GM21367 (cell line): ENCODE results near the gene RAI1.
"Not testable (repeated sequence)": the region's sequence is repeated elsewhere in the genome, so short reads cannot be mapped to it uniquely, and the experiment has no call there.

Source experiments
- ATAC-seq: cut with Tn5 transposase; IDR thresholded peaks from one replicate; pipeline ENCODE4 v1.9.1; 2021; ENCODE audit not compliant: unreplicated experiment

RAI1 gene

GRCh38 chr17:17681187-17681743, at the start of gene RAI1:
RAI1 (plus strand) TSS chr17:17681458; CDS start chr17:17792949, 111,491 bp downstream.
- ATAC-seq, result peak; percentile 35

- ATAC-seq, result not testable (repeated sequence)
These were observed 48.6 kb upstream of the RAI1 start for GRCh38 chr17:17632690-17633089.

DNA sequence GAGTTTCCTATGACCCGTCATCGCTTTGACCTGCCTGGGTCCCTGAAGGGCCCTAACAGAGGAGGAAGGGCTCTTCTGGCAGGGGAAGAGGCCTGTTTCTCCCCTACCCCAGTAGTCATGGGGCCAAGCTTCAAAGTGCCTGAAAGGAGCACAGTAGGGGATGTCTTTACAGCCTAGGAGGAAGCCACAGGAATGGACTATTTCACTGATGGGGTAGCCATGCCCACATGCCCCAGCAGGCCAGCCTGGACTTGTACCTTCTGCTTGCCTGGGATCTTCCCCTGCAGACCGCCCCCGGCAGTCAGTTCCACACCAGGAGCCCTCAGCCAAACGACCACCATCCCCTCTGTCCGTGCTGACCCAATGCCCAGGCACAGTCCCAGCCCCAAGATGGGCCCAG, 47.9 kb upstream of the RAI1 start:
- no peak for ATAC-seq

GRCh38 chr17:17635126-17635525, 46.1 kb upstream of the RAI1 start:
- no peak for ATAC-seq

GRCh38 chr17:17635537-17636271, 45.6 kb upstream of the RAI1 start:
- ATAC-seq, result not testable (repeated sequence)

- no peak for ATAC-seq
These were observed 44.9 kb upstream of the RAI1 start for GRCh38 chr17:17636272-17636885.

GRCh38 chr17:17638467-17638866, 42.8 kb upstream of the RAI1 start:
- no peak for ATAC-seq

DNA sequence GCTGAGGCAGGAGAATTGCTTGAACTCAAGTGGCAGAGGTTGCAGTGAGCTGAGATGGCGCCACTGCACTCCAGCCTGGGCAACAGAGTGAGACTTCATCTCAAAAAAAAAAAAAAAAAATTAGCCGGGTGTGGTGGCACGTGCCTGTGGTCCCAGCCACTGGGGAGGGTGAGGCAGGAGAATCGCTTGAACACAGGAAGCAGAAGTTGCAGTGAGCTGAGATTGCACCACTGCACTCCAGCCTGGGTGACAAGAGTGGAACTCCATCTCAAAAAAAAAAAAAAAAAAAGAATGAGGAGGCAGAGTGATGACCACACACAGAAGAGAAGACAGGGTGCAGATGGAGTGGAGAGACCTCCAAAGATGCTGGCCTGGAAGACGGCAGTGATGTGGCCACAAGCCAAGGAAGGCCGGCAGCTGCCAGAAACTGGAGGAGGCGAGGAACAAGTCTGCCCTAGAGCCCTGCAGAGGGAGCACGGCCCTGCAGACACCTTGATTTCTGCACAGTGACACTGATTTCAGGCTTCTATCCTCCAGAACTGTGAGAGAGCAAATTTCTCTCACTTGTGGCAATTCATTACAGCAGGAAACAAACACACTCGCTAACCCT, 41.5 kb upstream of the RAI1 start:
- not testable (repeated sequence) for ATAC-seq

DNA sequence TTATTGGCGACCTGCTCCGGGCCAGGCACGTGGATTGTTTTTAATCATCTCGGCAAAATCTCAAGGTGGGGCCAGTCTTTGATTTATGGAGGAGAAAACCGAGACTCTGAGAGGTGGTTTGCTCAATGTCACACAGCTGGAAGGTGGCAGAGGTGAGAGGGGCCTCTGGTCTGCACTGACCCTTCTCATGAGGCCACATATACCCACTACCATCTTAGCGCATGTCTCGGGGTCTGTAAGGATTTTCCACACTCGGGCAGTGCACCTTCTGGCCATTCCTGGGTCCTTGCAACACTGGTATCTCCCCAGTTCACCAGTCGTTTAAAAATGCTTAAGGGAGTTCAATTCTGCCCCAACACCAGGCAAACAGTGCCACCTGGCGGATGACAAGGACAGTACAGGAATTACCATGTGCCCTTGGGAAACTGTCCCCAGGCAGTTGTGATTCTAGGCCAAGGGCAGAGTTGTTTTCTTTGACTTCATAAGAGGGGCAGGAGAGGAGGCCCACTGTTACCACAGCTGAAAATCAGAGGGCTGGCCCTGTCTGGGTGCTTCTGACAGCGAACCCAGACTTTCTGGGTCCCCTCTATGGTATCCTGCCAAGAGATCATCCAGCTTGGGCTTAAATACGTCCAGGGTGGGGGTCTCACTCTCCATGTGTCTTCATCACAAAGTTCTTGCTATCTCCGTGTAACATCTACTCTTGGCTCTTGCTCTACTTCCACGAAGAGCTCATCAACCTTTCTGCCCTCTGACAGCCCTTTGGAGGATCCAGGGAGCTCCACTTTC, 39.4 kb upstream of the RAI1 start:
- ATAC-seq, result no peak

DNA sequence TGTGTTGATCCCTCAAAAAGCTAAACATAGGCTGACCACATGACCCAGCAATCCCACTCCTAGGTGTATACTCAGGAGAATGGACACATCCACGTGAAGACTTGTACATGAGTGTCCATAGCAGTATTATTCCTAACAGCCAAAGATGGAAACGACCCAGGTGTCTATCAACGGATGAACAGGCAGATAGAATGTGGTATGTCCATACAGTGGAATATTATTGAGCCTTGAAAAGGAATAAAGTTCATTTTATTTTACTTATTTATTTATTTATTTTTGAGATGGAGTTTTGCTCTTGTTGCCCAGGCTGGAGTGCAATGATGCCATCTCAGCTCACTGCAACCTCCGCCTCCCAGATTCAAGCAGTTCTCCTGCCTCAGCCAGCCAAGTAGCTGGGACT, 36.1 kb upstream of the RAI1 start:
- not testable (repeated sequence) for ATAC-seq

DNA sequence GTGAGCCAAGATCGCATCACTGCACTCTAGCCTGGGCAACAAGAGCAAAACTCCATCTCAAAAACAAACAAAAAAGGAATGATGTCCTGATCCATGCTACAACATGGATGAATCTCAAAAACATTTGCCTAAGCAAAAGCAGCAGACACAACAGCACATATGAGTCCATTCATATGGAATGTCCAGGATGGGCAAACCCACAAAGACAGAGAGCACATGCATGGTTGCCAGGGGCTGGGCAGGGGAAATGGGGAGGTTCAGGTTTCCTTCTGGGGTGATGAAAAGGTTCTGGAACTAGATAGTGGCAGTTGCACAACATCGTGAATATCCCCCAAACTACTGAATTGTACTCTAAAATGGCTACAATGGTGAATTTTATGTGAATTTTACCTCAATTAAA, 35.3 kb upstream of the RAI1 start:
- no peak for ATAC-seq

DNA sequence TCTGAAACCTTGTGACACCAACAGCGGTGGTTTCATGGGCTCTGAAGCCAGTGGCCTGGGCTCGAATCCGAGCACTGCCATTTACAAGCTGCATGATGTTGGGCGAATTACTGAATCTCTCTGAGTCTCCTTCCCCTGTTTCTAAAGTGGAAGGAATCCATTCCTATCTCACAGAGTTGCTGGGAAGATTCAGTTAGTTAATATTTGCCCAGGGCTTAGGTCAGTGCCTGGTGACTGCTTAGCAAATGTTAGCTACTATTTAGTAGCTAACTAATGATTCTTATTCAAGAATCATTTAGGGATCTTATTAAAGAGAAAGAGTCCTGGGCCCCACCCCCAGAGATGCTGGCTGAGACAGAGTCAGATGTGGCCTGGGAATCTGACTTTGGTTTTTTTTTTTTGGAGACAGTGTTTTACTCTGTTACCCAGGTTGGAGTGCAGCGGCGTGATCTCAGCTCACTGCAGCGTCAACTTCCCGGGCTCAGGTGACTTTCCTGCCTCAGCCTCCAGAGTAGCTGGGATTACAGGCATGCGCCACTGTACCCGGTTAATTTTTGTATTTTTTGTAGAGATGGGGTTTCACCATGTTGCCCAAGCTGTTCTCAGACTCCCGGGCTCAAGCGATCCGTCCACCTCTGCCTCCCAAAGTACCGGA, 33.6 kb upstream of the RAI1 start:
- no peak for ATAC-seq

- ATAC-seq, result no peak
These were observed 32.5 kb upstream of the RAI1 start for GRCh38 chr17:17648762-17649161.

GRCh38 chr17:17650959-17651358, 30.3 kb upstream of the RAI1 start:
- ATAC-seq, result no peak

GRCh38 chr17:17653343-17653742, 27.9 kb upstream of the RAI1 start:
- ATAC-seq, result no peak

DNA sequence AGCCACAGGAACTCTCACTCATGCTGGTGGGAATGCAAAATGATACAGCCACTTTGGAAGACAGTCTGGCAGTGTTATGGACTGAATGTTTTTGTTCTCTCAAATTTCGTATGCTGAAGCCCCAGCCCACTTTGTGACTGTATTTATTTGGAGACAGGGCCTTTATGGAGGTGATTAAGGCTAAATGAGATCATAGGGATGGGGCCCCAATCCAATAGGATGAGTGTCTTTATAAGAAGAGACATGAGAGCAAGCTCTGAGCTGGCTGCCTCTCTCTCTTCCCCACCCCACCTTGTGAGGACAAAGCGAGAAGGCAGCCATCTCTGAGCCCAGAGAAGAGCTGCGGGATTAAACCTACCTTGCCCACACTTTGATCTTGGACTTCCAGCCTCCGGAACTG, 21.9 kb upstream of the RAI1 start:
- ATAC-seq, result no peak

- no peak for ATAC-seq
These were observed 20.1 kb upstream of the RAI1 start for GRCh38 chr17:17661134-17661533.

GRCh38 chr17:17661834-17662385, 19.3 kb upstream of the RAI1 start:
- ATAC-seq, result no peak

- ATAC-seq, result peak; percentile 63
These were observed 17.8 kb upstream of the RAI1 start for GRCh38 chr17:17663160-17664063.
